B cell (primary cell): ENCODE results near the gene SFTPB. TPM values are rescaled to one million over a fixed set of nuclear protein-coding genes. Genes with fewer than 3 reads are reported as not detected.

Source experiments
- ATAC-seq: fragments of 200-7000 bp; cut with Tn5 transposase; one replicate; pipeline ENCODE4 v1.10.0; 2021; ENCODE audit warnings: low read depth, mild to moderate bottlenecking, moderate number of reproducible peaks, moderate library complexity
- CTCF ChIA-PET: fragments of 350-600 bp; sonication (Branson Sonifier 250); formaldehyde crosslinking; loops from one replicate; lab custom pipeline; 2021; ENCODE audit warnings: antibody characterized with exemption, inconsistent platforms; lab: Charles Lee
- POLR2A ChIA-PET: fragments of 350-600 bp; sonication (Branson Sonifier 250); formaldehyde crosslinking; loops from one replicate; lab custom pipeline; 2021; ENCODE audit warnings: antibody characterized with exemption; lab: Charles Lee
- DNase-seq: peaks from one replicate; pipeline ENCODE4 v3.0.0; 2013
- H2AFZ ChIP-seq: 2 replicates; pipeline ENCODE4 v1.6.1; 2012; ENCODE audit warnings: mild to moderate bottlenecking, low read depth, low read length; ENCODE audit not compliant: insufficient read depth, poor library complexity, severe bottlenecking
- H3K27ac ChIP-seq, 2 donors: 1 replicate in 1 of 2; 2 replicates in 1 of 2; pipeline ENCODE4 v1.5.1; 2012 to 2013; ENCODE audit warnings: low read length in 2 of 2, mild to moderate bottlenecking in 2 of 2, moderate library complexity in 1 of 2
- H3K27me3 ChIP-seq, 4 experiments: fragments of 200-600 bp in 1 of 4; sonication (generic) in 1 of 4; replicated peaks in 1 of 4; 1 replicate in 2 of 4; 2 replicates in 2 of 4; pipeline versions ENCODE4 v1.6.1 to v1.7.0; 2013 to 2016; ENCODE audit warnings: low read length in 3 of 4, mild to moderate bottlenecking in 2 of 4, mixed read lengths in 1 of 4, moderate library complexity in 1 of 4; ENCODE audit not compliant: insufficient read depth in 4 of 4, control insufficient read depth in 3 of 4; ENCODE audit errors: control extremely low read depth in 1 of 4
- H3K36me3 ChIP-seq, 2 experiments: replicated peaks in 1 of 2; 1 replicate in 1 of 2; 2 replicates in 1 of 2; pipeline versions ENCODE4 v1.6.1 to v1.7.1; 2013; ENCODE audit warnings: low read length in 1 of 2; ENCODE audit not compliant: insufficient read depth in 2 of 2, control insufficient read depth in 1 of 2; ENCODE audit errors: control extremely low read depth in 1 of 2, extremely low read depth in 1 of 2
- H3K4me1 ChIP-seq, 2 donors: fragments of 200-600 bp in 1 of 2; sonication (generic) in 1 of 2; 1 replicate in 1 of 2; 2 replicates in 1 of 2; pipeline versions ENCODE4 v1.5.1 to v1.6.1; 2013 to 2017; ENCODE audit warnings: low read length in 2 of 2; ENCODE audit not compliant: control insufficient read depth in 2 of 2, insufficient read depth in 2 of 2
- H3K4me2 ChIP-seq: replicated peaks from 2 replicates; pipeline ENCODE3; 2012; ENCODE audit warnings: mild to moderate bottlenecking, low read depth, low read length; ENCODE audit not compliant: poor library complexity, severe bottlenecking
- H3K4me3 ChIP-seq, 5 experiments: fragments of 200-600 bp in 1 of 5; sonication (generic) in 1 of 5; 1 replicate in 3 of 5; 2 replicates in 2 of 5; pipeline versions ENCODE4 v1.5.1 to v1.7.0; 2011 to 2016; ENCODE audit warnings: low read length in 4 of 5, mild to moderate bottlenecking in 4 of 5, low read depth in 2 of 5, control low read depth in 1 of 5, moderate library complexity in 1 of 5; ENCODE audit not compliant: insufficient read depth in 1 of 5; ENCODE audit errors: control extremely low read depth in 1 of 5, extremely low read depth in 1 of 5
- H3K79me2 ChIP-seq: fragments of 200-600 bp; sonication (generic); one replicate; pipeline ENCODE4 v1.6.0; 2016; ENCODE audit warnings: low read length; ENCODE audit not compliant: control insufficient read depth, insufficient read depth
- H3K9ac ChIP-seq: fragments of 200-600 bp; sonication (generic); 2 replicates; pipeline ENCODE4 v1.6.1; 2017; ENCODE audit warnings: mild to moderate bottlenecking, low read length, moderate library complexity
- H3K9me3 ChIP-seq, 3 donors: one replicate each; pipeline versions ENCODE4 v1.6.1 to v1.7.1; 2013; ENCODE audit warnings: low read length in 2 of 3; ENCODE audit not compliant: control insufficient read depth in 2 of 3, insufficient read depth in 1 of 3; ENCODE audit errors: control extremely low read depth in 1 of 3
- H4K20me1 ChIP-seq: 2 replicates; pipeline ENCODE4 v1.6.0; 2012; ENCODE audit warnings: mild to moderate bottlenecking, low read length; ENCODE audit not compliant: insufficient read depth, control insufficient read depth, poor library complexity, severe bottlenecking
- H3K27ac Mint-ChIP-seq: one replicate; pipeline ENCODE4 v1.8.0; 2021; ENCODE audit warnings: mixed read lengths
- H3K27me3 Mint-ChIP-seq: one replicate; pipeline ENCODE4 v1.8.0; 2021; ENCODE audit warnings: mixed read lengths
- H3K4me1 Mint-ChIP-seq: one replicate; pipeline ENCODE4 v1.8.0; 2021; ENCODE audit warnings: mixed read lengths
- H3K4me3 Mint-ChIP-seq: one replicate; pipeline ENCODE4 v1.8.0; 2021; ENCODE audit warnings: mixed read lengths
- H3K9me3 Mint-ChIP-seq: one replicate; pipeline ENCODE4 v1.8.0; 2022; ENCODE audit warnings: mixed read lengths; ENCODE audit not compliant: insufficient read depth
- CTCF ChIP-seq: fragments of 200-600 bp; IDR thresholded peaks from one replicate; pipeline ENCODE4 v1.8.0; 2022; ENCODE audit warnings: antibody characterized with exemption, mild to moderate bottlenecking
- EZH2 ChIP-seq: IDR thresholded peaks from 2 replicates; pipeline ENCODE4 v1.6.1; 2012; ENCODE audit warnings: borderline replicate concordance, low read depth, mild to moderate bottlenecking, moderate library complexity, low read length; ENCODE audit not compliant: insufficient read depth, poor library complexity, severe bottlenecking
- WGBS: methylation state at CpG from one replicate; pipeline ENCODE4 v1.1.5; 2013; ENCODE audit warnings: missing lambda C conversion rate; ENCODE audit not compliant: insufficient coverage; 5-methylcytosine and 5-hydroxymethylcytosine counted together
- intact Hi-C: fragments of 100-400 bp; cut with micrococcal nuclease; formaldehyde crosslinking; loops from one replicate; pipeline ENCODE4 v1.10.0; 2022
- polyA plus RNA-seq: library from polyadenylated mRNA; depleted of rRNA; stranded (reverse); fragments of >200 nt; gene quantifications from 2 replicates; pipeline ENCODE4 v1.2.3, GENCODE V29; 2012
- total RNA-seq, 2 donors: library from RNA; stranded (reverse); fragments of 120-200 nt in 1 of 2; gene quantifications; 1 replicate in 1 of 2; 2 replicates in 1 of 2; pipeline versions ENCODE4 v1.2.3 to v1.2.4, GENCODE V29; 2013 to 2022

SFTPB gene
- total and polyA plus RNA-seq, 2 donors (not counting 1 experiment from before 2014, with no cell fraction given), result not detected

GRCh38 chr2:85682378-85682777 lies 14.4 kb upstream of the SFTPB start:
- Mint-ChIP-seq H3K9me3 (no peaks in the 10 kb centered on the region), H3K27me3 (peaks cover 20% of the 10 kb centered on the region), H3K4me3 (no peak overlapping the region), H3K4me1 (peaks cover 7% of the 10 kb centered on the region), H3K27ac (no peak overlapping the region)
- intact Hi-C loops, result no loop called here
- H3K9me3 ChIP-seq, result peaks cover 0 to 4% (median 0%) of the 10 kb centered on the region in 3 donors
- no peak overlapping the region for H3K27ac ChIP-seq
- TF ChIP-seq CTCF, result no peak
- H2AFZ ChIP-seq, result no peak overlapping the region
- no peaks in the 10 kb centered on the region for H3K79me2 ChIP-seq
- peaks cover 0 to 7% of the 10 kb centered on the region in 2 donors for H3K4me1 ChIP-seq
- ChIA-PET CTCF (no interaction called here), POLR2A (no interaction called here)
- H3K4me3 ChIP-seq, result no peak overlapping the region
- H3K9ac ChIP-seq, result no peak overlapping the region
- H3K27me3 ChIP-seq, result peaks cover 0 to 17% (median 6%) of the 10 kb centered on the region in 4 experiments
- no peaks in the 10 kb centered on the region for H3K36me3 ChIP-seq
- H3K4me2 ChIP-seq, result no peak overlapping the region
- no peak for DNase-seq
- no peaks in the 10 kb centered on the region for H4K20me1 ChIP-seq
- 100% methylated on average over 5 of the region's 5 CpGs for WGBS
- ATAC-seq, result no peak

- ATAC-seq, result no peak
- peaks cover 0 to 7% of the 10 kb centered on the region in 2 donors for H3K4me1 ChIP-seq
- no peak overlapping the region for H3K4me3 ChIP-seq
- ChIA-PET CTCF (interaction anchor here (1.0 to 4.6 kb wide), 2 partner anchors 24 to 135 kb away, joined by 3 to 75 read pairs; no protein-coding TSS in a partner anchor), POLR2A (no interaction called here)
- no peaks in the 10 kb centered on the region for H3K36me3 ChIP-seq
- Mint-ChIP-seq H3K4me1 (peaks cover 7% of the 10 kb centered on the region), H3K9me3 (no peaks in the 10 kb centered on the region), H3K4me3 (no peak overlapping the region), H3K27me3 (peaks cover 20% of the 10 kb centered on the region), H3K27ac (no peak overlapping the region)
- no peak overlapping the region for H3K27ac ChIP-seq
- H3K79me2 ChIP-seq, result no peaks in the 10 kb centered on the region
- H3K4me2 ChIP-seq, result no peak overlapping the region
- 88% methylated on average over 1 of the region's 1 CpG for WGBS
- TF ChIP-seq CTCF (no peak), EZH2 (no peak)
- intact Hi-C loops, result no loop called here
- no peak overlapping the region for H2AFZ ChIP-seq
- peaks cover 0 to 4% (median 0%) of the 10 kb centered on the region in 3 donors for H3K9me3 ChIP-seq
- H4K20me1 ChIP-seq, result no peaks in the 10 kb centered on the region
- H3K27me3 ChIP-seq, result peaks cover 0 to 17% (median 6%) of the 10 kb centered on the region in 4 experiments
- DNase-seq, result no peak
- H3K9ac ChIP-seq, result no peak overlapping the region
Observed at GRCh38 chr2:85681776-85682175, 13.8 kb upstream of the SFTPB start.
